Spleen (tissue), 13 donors: ENCODE results near the gene OR2T1. TPM values are rescaled to one million over a fixed set of nuclear protein-coding genes. Genes with fewer than 3 reads are reported as not detected.

ENCODE experiments used
- DNase-seq: peaks from one replicate; pipeline ENCODE4 v3.0.0-alpha.2; 2020
- H3K27ac ChIP-seq, 8 donors: fragments of 200-600 bp; sonication (generic) in 7 of 8; 1 replicate in 4 of 8; 2 replicates in 4 of 8; pipeline versions ENCODE4 v1.5.0 to v1.8.0; 2016 to 2021; ENCODE audit warnings: inconsistent platforms in 4 of 8, mild to moderate bottlenecking in 4 of 8, moderate library complexity in 1 of 8
- H3K27me3 ChIP-seq, 7 donors: fragments of 200-600 bp; sonication (generic) in 6 of 7; replicated peaks in 1 of 7; 1 replicate in 4 of 7; 2 replicates in 3 of 7; pipeline versions ENCODE4 v1.5.0 to v1.8.0; 2016 to 2021; ENCODE audit warnings: inconsistent platforms in 3 of 7, mild to moderate bottlenecking in 1 of 7
- H3K36me3 ChIP-seq, 6 donors: fragments of 200-600 bp; sonication (generic) in 5 of 6; 1 replicate in 4 of 6; 2 replicates in 2 of 6; pipeline versions ENCODE4 v1.5.0 to v1.8.0; 2016 to 2021; ENCODE audit warnings: inconsistent platforms in 2 of 6
- H3K4me1 ChIP-seq, 6 donors: fragments of 200-600 bp; sonication (generic) in 5 of 6; 1 replicate in 3 of 6; 2 replicates in 3 of 6; pipeline versions ENCODE4 v1.5.0 to v1.8.0; 2016 to 2021; ENCODE audit warnings: inconsistent platforms in 3 of 6
- H3K4me3 ChIP-seq, 8 donors: fragments of 200-600 bp; sonication (generic) in 7 of 8; 1 replicate in 4 of 8; 2 replicates in 4 of 8; pipeline versions ENCODE4 v1.5.0 to v1.8.0; 2016 to 2021; ENCODE audit warnings: inconsistent platforms in 4 of 8, mild to moderate bottlenecking in 4 of 8, moderate library complexity in 2 of 8
- H3K9me3 ChIP-seq, 8 donors: fragments of 200-600 bp; sonication (generic) in 7 of 8; 1 replicate in 4 of 8; 2 replicates in 4 of 8; pipeline versions ENCODE4 v1.5.0 to v1.8.0; 2016 to 2021; ENCODE audit warnings: inconsistent platforms in 4 of 8
- POLR2A ChIP-seq, 3 donors: fragments of 450-650 bp; IDR thresholded peaks; one replicate each; pipeline ENCODE4 v1.5.1; 2017; ENCODE audit warnings: antibody characterized with exemption in 3 of 3, mild to moderate bottlenecking in 1 of 3
- POLR2AphosphoS5 ChIP-seq, 3 donors: sonication (generic); formaldehyde crosslinking; IDR thresholded peaks; one replicate each; pipeline ENCODE4 v1.5.1; 2017; ENCODE audit warnings: antibody characterized with exemption in 3 of 3
- WGBS, 5 donors: extraction: QIAGEN DNeasy Blood & Tissue Kit in 3 of 5; methylation state at CpG; one replicate each; pipeline versions ENCODE4 v1.1.5 to v1.1.7; 2013 to 2018; 5-methylcytosine and 5-hydroxymethylcytosine counted together
- intact Hi-C: fragments of 100-400 bp; cut with DNase I; formaldehyde crosslinking; loops from one replicate; pipeline ENCODE4 v1.15.0; 2023; ENCODE audit warnings: low total_unique reads
- long read RNA-seq, 2 donors: transcript quantifications; one replicate each; lab custom pipeline, GENCODE V29; 2026
- polyA plus RNA-seq, 3 donors: library from polyadenylated mRNA; stranded (reverse); fragments of 200-250 nt; gene quantifications; one replicate each; pipeline ENCODE4 v1.2.1, GENCODE V29; 2013
- total RNA-seq, 7 donors: library from RNA; depleted of rRNA in 3 of 7; stranded (reverse); fragments of >200 nt in 3 of 7; fragmentation: NEBNext Ultra II Directional in 4 of 7; extraction: Animal tissue kit (Norgen Biotek cat#: 25700) in 4 of 7; gene quantifications; one replicate each; pipeline versions ENCODE4 v1.1.0 to v1.2.1, GENCODE V29; 2016 to 2021
- TF ChIP-seq, protein P1 (sequence below), 11 experiments: fragments of 200-600 bp in 7 of 11; fragments of 450-650 bp in 4 of 11; sonication (generic) in 4 of 11; IDR thresholded peaks in 8 of 11; conservative IDR thresholded peaks in 3 of 11; 1 replicate in 7 of 11; 2 replicates in 4 of 11; pipeline versions ENCODE4 v1.4.0 to v1.8.0; 2016 to 2021; ENCODE audit warnings: antibody characterized with exemption in 11 of 11, inconsistent platforms in 4 of 11, mild to moderate bottlenecking in 1 of 11
- donor health status: healthy with polysubstance abuse.
- donor health status: DM: no; HTN: no; CAD: no; lungs with moderate emphysema.
- donor health status: DM: no; HTN: no; CAD: no.
- donor health status: Bipolar disorder and iron deficiency.
- donor health status: healthy.
- donor health status: DM: no; HTN: no; CAD: no.
- donor health status: DM: yes; HTN: yes; CAD: no.

Gene OR2T1, protein sequence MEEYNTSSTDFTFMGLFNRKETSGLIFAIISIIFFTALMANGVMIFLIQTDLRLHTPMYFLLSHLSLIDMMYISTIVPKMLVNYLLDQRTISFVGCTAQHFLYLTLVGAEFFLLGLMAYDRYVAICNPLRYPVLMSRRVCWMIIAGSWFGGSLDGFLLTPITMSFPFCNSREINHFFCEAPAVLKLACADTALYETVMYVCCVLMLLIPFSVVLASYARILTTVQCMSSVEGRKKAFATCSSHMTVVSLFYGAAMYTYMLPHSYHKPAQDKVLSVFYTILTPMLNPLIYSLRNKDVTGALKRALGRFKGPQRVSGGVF
- total RNA-seq = not detected
- polyA plus RNA-seq = not detected
- long read RNA-seq, donor 1 = 0 reads
- long read RNA-seq, donor 2 = 0 reads

DNA sequence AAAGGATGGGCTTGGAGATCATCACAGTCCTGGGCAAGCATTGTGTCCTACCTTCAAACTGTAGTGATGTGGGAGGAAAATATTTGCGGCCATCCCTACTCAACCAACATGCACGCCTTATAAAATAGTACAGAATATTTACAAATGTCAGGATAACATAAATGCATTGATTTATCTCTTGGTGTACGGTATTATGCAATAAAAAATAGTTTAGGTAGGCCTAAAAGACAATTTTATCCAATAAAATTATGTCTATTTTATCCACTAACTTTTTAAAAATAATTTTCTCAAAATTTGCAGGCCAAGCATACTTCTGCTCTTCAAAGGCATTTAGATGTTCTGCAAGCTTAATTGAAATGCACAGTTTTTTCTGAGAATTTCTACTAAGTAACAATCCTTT lies at the start of gene OR2T1:
TSS of gene OR2T1 (plus strand) at position 301 of the 400 bp plus-strand sequence. CDS start 3,100 bp downstream, outside the sequence.
- WGBS, 5 donors = 74 to 86% (median 79%) methylated on average over 3 of the region's 3 CpGs
- H3K27me3 ChIP-seq = no peaks in the 10 kb centered on the region
- H3K36me3 ChIP-seq = no peaks in the 10 kb centered on the region
- TF ChIP-seq POLR2A (IDR thresholded peaks at IDR 0.05) = no peak
- TF ChIP-seq POLR2AphosphoS5 (IDR thresholded peaks at IDR 0.05) = no peak
- TF ChIP-seq, protein P1, sequence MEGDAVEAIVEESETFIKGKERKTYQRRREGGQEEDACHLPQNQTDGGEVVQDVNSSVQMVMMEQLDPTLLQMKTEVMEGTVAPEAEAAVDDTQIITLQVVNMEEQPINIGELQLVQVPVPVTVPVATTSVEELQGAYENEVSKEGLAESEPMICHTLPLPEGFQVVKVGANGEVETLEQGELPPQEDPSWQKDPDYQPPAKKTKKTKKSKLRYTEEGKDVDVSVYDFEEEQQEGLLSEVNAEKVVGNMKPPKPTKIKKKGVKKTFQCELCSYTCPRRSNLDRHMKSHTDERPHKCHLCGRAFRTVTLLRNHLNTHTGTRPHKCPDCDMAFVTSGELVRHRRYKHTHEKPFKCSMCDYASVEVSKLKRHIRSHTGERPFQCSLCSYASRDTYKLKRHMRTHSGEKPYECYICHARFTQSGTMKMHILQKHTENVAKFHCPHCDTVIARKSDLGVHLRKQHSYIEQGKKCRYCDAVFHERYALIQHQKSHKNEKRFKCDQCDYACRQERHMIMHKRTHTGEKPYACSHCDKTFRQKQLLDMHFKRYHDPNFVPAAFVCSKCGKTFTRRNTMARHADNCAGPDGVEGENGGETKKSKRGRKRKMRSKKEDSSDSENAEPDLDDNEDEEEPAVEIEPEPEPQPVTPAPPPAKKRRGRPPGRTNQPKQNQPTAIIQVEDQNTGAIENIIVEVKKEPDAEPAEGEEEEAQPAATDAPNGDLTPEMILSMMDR (IDR thresholded peaks at IDR 0.05 in 8 of 11, conservative IDR thresholded peaks at IDR 0.05 in 3 of 11) = no peak
- no peak within 1 kb of the TSS for H3K4me3 ChIP-seq
- intact Hi-C loops = no loop called here
- H3K9me3 ChIP-seq = no peaks in the 10 kb centered on the region
- no peaks in the 10 kb centered on the region for H3K4me1 ChIP-seq
- no peak within 1 kb of the TSS for H3K27ac ChIP-seq
- DNase-seq = no peak

DNA sequence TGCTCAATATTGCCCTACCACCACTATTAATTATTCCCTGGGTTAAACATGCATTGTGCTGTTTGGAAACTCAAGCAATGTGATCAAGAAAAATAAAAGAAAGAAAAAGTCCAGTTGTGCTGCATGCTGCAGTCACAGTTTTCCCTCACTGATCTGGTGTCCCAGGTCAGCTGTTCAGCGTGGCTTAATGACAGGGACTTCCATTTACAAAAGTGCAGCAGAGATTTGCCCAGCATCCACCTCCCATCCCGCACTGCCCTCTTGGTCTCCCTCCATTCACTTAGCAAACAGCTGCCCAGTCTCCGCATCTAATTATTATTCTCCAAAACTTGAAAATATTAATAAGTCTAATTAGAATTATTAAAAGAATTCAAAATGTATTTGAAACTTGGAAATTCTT lies 43.4 kb upstream of the OR2T1 start:
- Histone ChIP-seq H3K4me1 (no peaks in the 10 kb centered on the region), H3K4me3 (no peak overlapping the region), H3K36me3 (no peaks in the 10 kb centered on the region), H3K9me3 (peaks cover 0 to 7% (median under 1%) of the 10 kb centered on the region in 8 donors), H3K27ac (no peak overlapping the region), H3K27me3 (no peaks in the 10 kb centered on the region)
- 75 to 89% (median 84%) methylated on average over 3 of the region's 3 CpGs for WGBS, 5 donors
- DNase-seq = no peak
- intact Hi-C loops = no loop called here
- TF ChIP-seq POLR2AphosphoS5 (IDR thresholded peaks at IDR 0.05) (no peak), POLR2A (IDR thresholded peaks at IDR 0.05) (no peak)
- TF ChIP-seq, protein P1 (IDR thresholded peaks at IDR 0.05 in 8 of 11, conservative IDR thresholded peaks at IDR 0.05 in 3 of 11) = no peak

DNA sequence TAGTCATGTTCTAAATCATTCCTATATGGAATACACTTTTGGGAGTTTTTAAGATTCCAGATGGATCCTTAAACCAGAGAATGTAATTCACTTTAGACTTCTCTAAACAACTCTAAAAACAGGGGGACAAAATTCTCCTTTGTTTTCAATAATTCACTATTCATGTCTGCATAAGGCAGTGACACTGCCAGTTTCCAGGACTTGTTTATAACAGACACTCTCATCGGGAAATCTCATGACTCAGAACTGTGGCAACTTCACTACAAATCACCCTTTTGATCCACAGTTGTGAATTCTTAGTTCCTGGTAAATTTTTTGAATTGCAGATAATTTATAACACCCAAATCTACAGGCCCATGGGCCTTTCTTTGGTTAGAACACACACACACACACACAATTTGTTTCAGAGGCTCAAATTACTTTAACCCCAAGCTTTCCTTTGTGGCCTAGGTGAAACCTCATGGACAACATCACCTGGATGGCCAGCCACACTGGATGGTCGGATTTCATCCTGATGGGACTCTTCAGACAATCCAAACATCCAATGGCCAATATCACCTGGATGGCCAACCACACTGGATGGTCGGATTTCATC lies 41.6 kb upstream of the OR2T1 start, which contains the start of gene OR2T4:
TSS of gene OR2T4 (plus strand) at position 545 of the 595 bp plus-strand sequence. CDS start at position 545, 0 bp downstream.
- H3K9me3 ChIP-seq = peaks cover 0 to 17% (median 4%) of the 10 kb centered on the region in 8 donors
- no peaks in the 10 kb centered on the region for H3K27me3 ChIP-seq
- TF ChIP-seq POLR2AphosphoS5 (IDR thresholded peaks at IDR 0.05) = no peak
- TF ChIP-seq POLR2A (IDR thresholded peaks at IDR 0.05) = no peak
- TF ChIP-seq, protein P1 (IDR thresholded peaks at IDR 0.05 in 8 of 11, conservative IDR thresholded peaks at IDR 0.05 in 3 of 11) = no peak
- no peak within 1 kb of the TSS for H3K27ac ChIP-seq
- no peak for DNase-seq
- intact Hi-C loops = no loop called here
- no peaks in the 10 kb centered on the region for H3K36me3 ChIP-seq
- WGBS, 5 donors = 38 to 56% (median 50%) methylated on average over 3 of the region's 3 CpGs
- H3K4me3 ChIP-seq = no peak within 1 kb of the TSS
- no peaks in the 10 kb centered on the region for H3K4me1 ChIP-seq

DNA sequence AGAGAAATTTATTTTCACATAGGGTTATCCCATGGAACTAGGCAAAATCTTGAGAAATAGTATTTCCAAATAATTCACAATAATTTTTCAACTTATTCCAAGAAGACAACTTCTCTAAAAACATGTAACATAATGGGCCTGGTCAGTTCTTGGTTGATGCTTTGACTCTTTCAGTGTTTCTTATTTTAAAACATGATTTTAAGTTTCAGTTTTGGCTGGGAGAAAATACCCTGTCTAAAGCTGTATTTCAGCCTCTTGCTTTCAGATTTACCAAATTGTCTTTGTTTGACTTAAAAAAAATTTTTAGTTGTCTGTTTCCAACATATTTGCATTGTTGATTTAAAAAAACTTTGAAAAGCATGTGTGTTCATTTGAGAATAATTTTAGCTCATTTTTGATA lies 36.2 kb upstream of the OR2T1 start:
- H3K4me3 ChIP-seq = no peak overlapping the region
- H3K4me1 ChIP-seq = no peaks in the 10 kb centered on the region
- peaks cover 0 to 17% (median 4%) of the 10 kb centered on the region in 8 donors for H3K9me3 ChIP-seq
- no peak for DNase-seq
- TF ChIP-seq, protein P1 (IDR thresholded peaks at IDR 0.05 in 8 of 11, conservative IDR thresholded peaks at IDR 0.05 in 3 of 11) = no peak
- TF ChIP-seq POLR2AphosphoS5 (IDR thresholded peaks at IDR 0.05) = no peak
- no peak for TF ChIP-seq POLR2A (IDR thresholded peaks at IDR 0.05)
- H3K27ac ChIP-seq = no peak overlapping the region
- intact Hi-C loops = no loop called here
- H3K27me3 ChIP-seq = no peaks in the 10 kb centered on the region
- H3K36me3 ChIP-seq = no peaks in the 10 kb centered on the region
